DMS 273 (cell line): ENCODE results near the gene NOL12.
"Not testable (repeated sequence)": the region's sequence is repeated elsewhere in the genome, so short reads cannot be mapped to it uniquely, and the experiment has no call there.

ENCODE experiments used
- DNase-seq: peaks from one replicate; lab custom pipeline; 2025; ENCODE audit not compliant: unreplicated experiment; lab: John Stamatoyannopoulos, UW

The NOL12 gene

DNA sequence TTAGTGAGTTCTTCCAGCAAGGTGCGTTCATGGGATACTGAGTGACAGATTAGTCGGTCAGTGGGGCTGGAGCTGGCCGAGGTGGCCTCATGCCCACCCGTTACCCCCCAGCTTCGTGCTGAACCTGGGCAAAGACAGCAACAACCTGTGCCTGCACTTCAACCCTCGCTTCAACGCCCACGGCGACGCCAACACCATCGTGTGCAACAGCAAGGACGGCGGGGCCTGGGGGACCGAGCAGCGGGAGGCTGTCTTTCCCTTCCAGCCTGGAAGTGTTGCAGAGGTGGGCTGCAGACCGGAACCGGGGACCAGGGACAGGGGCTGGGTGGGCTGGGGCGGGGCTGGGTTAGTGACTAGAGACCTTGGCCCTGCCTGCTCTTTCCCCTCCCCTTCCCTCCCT is 7.8 kb upstream of the NOL12 start:
- no peak for DNase-seq

DNA sequence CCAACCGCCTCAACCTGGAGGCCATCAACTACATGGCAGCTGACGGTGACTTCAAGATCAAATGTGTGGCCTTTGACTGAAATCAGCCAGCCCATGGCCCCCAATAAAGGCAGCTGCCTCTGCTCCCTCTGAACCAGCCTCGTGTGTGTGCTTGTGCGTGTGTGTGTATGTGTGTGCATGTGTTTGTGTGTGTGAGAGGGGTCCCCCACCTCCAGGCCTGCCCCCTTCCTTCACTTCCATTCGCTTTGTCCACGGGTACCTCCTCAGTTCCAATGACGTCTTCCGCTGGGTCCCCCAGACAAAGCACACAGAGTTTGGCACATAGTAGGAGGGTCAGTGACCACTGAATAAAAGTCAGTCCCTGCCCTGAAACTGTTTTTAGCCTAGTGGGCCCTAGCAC is 6.5 kb upstream of the NOL12 start:
- no peak for DNase-seq

DNA sequence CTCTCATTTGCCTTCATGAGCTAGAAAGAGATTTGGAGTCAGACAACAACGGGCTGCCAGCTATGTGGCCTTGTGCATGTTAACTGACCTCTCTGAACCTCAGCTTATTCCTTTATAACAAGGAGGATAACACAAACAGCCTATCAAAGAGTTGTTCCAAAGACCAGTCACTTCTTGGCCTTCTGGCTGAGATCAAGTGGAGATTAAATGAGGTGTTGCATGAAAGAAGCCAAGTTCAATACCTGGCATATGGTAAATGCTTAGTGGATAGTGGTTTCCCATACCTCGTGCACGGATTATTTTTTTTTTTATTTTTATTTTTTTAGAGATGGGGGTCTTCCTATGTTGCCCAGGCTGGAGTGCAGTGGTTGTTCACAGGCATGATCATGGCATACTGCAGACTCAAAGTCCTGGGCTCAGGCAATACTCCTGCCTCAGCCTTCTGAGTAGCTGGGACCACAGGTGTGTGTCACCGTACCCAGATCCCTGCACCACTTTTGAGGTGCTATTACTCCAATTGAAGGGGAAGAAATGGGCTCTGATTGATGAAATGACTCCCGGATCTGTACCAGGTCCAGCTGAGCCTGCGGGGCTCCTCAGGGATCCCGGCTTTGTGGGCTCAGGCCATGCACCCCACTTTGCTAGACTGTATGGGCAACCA is 5.8 kb upstream of the NOL12 start:
- no peak for DNase-seq

DNA sequence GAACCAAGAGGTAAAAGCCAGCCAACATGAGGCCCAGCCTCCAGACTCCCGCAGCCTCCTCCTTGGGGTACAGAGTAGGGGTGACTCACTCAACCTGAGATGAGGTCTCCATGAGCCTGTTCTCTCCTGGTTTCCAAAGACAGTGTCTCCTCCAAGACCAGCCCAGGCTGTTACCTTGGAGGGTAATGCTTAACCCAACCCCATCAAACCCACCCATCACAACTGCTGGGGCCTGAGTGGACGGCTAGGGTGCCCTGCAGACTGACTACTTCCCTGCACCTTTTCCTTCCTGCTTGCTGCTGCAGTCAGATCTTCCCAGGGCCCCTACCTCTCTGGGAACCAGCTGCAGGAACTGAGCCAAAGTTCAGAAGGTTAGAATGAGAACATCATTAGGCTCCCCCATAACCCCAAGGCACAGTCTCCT is 5.1 kb upstream of the NOL12 start:
- DNase-seq = no peak

DNA sequence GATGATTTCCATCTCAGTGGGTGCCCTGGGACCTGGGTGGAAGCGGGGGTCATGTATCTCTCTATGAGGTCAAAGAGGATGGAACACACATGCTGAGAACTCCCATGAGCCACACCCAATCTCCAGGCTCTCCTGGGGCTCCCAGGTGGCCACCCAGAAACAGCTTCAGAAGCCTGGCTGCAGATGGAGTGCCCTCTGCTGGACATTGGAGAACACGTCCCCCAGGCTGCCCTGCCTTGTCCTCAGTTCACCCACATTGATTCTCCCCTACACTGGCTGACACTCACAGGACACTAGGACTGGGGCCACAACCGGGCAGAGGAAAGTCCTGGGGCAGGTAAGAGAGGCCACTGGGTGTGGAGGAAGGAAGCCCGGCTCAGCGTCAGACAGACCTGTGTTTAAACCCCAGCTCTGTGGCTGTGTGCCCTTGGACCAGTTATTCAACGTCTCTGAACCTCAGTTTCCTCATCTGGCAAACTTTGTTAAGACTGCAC is 4.5 kb upstream of the NOL12 start:
- peak; percentile 80 for DNase-seq

DNA sequence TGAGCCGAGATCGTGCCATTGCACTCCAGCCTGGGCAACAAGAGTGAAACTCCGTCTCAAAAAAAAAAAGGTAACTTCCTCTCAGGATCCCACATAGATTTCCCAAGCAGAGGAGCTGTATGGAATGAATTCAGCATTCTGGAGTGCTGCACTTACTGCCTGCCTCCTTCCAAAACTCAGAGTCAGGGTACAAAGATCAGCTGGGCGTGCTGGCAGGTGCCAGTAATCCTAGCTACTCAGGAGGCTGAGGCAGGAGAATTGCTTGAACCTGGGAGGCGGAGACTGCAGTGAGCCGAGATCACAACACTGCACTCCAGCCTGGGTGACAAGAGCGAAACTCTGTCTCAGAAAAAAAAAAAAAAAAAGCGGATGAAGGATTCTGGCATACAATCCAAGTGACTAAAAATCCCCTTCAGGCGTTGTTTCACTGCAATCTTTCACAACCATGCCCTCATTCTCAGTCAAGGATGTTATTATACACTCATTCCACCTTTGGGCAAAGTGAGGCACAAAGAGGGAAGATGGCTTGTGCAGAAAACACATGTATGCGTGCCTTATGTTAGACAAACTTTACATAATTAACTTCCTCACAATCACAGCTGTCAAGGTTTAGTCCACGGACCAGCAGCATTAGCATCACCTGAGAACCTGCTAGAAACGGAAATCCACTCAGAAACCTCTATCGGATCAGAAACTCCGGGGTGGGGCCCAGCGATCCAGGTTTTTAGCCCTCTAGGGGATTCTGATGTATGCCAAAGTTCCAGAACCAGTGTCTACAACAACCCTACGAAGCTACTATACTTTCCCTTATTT is 1.1 kb upstream of the NOL12 start:
- no peak for DNase-seq

DNA sequence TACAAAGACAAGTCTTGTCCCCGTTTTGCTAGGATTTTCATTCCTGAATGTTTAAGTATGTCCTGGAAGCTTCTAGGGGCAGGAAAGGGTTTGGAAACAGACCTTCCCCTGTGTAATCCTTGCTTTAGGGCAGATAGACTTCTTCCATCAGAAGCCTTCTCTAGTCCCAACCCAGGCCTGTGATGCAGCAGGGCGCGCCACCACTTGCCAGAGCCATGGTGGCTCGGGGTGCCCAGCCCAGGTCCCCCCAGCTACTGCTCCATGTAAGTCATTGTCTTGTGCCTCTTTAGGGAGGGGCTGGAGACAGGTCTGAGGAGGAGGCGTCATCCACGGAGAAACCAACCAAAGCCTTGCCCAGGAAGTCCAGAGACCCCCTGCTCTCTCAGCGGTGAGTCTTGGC is 4.3 kb downstream of the NOL12 start:
- no peak for DNase-seq

DNA sequence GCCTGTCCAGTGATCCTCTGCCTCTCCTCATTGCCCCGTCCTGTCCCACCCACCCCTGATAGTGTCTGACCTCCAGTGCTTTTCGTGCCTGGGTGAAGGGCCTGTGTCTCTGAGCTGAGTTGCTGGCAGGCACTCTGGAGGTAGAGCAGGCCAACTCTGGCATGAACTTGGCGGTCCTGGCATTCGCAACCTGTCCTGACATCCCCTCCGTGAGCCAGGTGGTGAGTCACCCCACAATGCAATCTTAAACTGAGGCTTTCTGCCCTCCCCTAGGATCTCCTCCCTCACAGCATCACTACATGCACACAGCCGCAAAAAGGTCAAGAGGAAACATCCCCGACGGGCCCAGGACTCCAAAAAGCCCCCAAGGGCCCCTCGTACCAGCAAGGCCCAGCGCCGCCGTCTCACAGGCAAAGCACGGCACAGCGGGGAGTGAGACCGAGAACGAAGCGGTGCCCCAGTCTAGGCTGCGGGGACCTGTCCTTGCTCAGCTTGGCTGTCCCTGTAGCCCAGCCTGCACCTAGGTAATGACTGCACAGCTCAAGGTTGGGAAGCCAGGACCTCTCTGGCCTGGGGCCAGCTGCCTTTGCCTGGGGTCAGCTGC is 4.9 kb downstream of the NOL12 start:
- no peak for DNase-seq

DNA sequence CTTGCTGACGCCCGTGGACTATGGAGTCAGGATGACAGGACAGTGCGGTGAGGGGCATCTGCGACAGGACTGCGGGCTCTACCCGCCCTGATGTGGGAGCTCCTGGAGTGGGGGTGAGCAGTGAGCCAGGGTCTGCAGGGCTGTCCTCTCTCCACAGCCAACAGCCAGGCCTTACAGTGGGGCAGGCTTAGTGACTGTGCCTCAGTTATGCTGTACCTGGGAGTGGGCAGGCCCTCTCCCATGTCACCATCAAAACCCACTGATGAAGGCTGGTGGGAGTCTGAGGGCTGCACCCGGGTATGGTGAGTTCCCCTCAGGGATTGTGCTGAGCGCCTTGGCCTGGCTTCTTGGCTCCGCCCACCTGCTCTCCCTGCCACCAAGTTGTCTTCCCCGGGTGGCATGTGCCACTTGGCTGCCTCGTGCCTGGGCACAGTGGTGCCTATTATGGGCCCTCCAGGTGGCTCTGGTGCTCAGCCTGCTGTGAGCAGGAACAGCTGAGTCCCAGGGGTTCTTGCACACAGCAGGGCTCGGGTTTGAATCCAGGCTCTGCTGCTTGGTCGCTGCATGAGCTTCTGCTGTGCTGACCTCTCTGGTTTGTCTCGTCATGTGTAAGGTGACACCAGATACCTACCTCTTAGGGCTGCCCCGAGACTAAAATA is 6.6 kb downstream of the NOL12 start:
- DNase-seq = no peak

DNA sequence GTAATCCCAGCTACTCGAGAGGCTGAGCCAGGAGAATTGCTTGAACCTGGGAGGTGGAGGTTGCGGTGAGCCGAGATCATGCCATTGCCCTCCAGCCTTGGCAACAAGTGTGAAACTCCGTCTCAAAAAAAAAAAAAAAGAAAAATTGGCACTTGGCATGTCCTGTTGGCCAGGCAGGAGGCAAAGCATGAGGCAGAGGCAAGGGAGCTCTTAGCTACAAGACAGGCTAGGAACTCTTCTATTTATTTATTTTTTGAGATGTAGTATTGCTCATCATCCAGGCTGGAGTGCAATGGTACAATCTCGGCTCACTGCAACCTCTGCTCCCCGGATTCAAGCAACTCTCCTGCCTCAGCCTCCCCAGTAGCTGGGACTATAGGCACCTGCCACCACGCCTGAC is 8.0 kb downstream of the NOL12 start:
- not testable (repeated sequence) for DNase-seq

DNA sequence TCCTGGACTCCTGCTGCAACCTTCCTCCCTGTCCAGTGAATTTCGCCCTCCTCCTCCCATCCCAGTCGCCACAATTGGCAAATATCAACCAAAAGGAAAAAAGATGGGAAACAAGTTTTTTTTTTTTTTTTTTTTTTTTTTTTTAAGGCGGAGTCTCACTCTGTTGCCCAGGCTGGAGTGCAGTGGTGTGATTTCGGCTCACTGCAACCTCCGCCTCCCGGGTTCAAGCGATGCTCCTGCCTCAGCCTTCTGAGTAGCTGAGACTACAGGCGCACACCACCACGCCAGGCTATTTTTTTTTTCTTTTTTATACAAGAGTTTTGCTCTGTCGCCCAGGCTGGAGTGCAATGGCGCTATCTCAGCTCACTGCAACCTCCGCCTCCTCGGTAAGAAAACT is 10.1 kb downstream of the NOL12 start:
- DNase-seq = not testable (repeated sequence)

DNA sequence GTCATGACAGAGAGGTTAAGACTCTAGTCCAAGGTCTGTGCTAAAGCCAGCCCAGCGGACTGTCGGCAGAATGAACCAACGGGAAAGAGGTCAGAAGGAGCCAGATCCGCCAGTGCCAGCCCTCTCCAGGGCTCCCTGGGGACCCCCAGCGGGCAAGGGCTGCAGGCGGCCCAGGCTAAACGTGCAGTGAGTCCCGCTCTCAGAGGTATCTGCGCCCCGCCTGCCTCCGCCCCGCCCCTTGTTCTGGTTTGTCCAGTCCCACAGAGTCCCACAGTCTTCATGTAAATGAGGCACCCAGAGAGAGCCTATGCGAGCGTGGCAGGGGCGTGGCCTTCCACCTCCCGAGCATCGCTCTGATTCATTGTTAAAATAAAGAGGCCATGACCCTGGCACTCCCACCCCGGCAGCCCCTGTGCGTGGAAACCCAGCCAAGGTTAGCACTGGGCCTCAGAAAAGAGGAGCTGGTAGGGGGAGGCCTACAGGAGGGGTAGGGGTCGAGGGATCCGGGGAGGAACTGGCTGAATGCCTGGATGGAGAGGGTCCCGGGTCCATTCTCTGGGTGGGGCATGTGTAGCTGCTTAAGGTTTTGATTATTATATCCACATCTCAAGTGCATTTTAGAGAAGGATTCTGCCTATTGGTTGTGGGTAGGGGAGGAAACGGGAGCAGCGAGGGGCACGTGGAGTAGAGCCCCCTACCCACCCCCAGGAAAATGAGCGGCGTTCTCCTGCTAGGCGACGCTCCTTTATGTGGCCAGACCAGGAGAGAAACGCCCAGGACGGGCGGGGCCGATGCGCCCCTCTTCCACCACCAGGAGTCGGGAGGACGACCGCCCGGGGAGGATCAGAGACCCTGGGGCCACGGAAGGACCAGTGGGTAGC is 10.8 kb downstream of the NOL12 start, which contains the start of gene TRIOBP:
Gene TRIOBP (plus strand): TSS at position 392 of the 881 bp plus-strand sequence. CDS start 4,318 bp downstream, outside the sequence.
- peak; percentile 97 for DNase-seq

DNA sequence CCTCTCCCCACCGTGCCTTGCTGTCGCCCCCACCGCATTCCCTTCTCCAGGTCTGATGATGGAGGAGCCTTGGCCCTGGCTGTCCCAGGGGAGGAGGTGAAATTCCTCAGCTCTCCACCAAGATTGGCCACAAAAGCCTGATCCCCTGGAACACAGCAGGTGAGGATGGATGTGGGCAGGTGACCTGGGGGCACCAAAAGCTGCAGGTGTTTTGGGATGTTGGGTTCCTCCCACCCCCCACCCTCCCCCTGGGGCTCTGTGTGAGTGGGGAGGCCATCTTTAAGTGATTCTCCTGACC is 11.3 kb downstream of the NOL12 start:
- no peak for DNase-seq

DNA sequence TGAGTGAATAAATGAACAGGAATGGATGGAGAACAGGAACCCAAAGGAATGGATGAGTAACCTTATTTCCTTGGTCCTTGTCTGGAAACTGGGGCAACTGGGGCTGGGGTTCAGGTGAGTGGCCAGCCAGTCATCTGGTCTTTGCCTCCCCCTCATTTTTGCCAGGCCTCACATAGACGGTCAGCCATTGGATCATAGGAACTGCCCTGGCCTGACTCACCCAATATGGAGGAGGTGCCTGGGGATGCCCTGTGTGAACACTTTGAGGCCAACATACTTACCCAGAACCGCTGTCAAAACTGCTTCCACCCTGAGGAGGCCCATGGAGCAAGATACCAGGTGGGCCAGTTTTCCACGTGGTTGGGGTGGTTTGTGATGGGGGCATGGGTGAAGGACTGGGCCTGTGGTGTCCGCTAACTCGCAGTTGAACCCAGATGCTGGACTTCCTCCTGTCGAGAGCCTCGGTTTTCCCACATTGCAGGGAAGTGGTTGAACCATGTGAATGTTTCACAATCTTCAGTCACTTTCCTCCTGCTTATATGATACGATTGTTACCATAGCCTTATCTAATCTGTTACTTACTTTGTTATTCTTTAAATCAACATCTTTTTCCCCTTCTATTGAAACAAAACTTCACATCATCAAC is 15.1 kb downstream of the NOL12 start:
- no peak for DNase-seq

DNA sequence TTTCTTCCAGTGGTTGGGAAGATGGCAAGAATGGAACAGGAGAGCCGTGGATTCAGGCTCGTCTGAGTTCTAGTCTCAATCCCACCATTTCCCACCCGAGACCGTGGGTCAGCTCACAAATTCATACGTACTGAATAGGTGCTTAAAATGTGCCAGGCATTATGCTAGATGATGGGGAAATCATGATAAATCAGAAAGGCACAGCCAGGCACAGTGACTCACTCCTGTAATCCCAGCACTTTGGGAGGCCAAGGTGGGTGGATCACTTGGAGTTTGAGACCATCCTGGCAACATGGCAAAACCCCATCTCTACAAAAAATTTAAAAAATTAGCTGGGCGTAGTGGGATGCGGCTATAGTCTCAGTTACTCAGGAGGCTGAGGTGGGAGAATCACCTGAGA is 17.8 kb downstream of the NOL12 start:
- DNase-seq = no peak

DNA sequence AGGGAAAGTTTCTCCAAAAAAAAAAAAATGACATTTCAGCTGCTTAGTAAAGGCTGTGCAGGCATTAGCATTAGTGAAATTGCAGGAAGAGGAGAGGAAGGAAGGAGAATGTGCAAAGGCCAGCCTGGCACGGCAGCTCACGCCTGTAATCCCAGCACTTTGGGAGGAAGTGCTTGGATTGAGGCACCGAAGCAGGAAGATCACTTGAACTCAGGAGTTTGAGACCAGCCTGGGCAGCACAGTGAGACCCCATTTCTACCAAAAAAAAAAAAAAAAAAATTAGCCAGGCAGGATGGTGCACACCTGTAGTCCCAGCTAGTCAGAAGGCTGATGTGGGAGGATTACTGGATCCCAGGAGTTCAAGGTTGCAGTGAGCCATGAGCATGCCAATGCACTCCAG is 18.5 kb downstream of the NOL12 start:
- no peak for DNase-seq

DNA sequence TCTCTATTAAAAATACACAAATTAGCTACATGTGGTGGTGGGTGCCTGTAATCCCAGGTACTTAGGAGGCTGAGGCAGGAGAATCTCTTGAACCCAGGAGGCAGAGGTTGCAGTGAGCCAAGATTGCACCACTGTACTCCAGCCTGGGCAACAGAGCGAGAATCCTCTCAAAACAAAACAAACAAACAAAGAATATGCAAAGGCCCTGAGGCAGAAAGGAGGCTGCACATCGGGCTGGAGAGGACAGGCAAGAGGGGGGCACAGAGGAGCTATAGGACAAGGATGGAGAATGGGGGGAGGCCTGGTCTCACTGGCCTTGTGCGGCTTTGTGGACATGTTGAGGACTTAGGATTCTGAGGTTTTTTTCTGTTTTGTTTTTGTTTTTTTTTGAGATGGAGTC is 19.1 kb downstream of the NOL12 start:
- no peak for DNase-seq

DNA sequence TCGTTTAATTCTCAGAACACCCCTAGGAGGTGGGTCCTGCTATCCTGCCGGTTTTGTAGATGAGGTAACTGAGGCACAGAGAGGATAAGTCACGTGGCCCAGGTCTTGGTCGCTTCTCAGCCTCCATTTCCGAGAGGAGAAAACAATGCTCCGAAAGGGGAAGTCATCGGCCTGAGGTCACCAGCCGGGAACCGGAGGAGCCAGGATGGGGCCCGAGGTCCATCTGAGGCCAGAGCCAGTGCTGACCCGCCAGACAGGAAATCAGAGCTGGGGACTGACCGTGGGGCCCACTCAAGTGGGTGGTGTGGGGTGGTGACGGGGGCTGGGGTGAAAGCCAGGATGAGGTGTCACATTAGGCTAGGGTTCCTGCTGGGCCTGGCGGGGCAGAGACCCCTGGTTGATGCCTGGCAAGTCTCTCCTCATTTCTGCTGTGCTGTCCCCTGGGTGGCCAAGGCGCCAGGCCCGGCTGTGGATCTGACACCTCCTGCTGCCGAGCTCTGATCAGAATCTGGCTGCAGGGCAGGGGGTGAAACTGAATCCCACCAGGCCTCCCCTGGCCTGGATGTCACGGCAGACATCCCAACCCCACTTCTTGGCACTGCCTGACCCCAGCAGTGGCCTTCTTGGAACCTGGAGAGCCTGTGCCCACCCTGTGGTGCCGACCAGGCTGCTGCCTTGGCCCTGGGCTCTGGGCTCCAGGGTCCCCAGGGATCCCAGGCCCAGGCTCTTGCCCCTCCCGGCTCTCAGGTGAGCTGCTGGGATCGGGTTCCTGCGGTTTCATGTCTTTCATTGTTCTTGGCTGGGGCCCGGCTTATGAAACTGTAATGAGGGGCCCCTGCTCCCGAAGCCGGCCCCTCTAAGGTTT is 22.7 kb downstream of the NOL12 start:
- no peak for DNase-seq

DNA sequence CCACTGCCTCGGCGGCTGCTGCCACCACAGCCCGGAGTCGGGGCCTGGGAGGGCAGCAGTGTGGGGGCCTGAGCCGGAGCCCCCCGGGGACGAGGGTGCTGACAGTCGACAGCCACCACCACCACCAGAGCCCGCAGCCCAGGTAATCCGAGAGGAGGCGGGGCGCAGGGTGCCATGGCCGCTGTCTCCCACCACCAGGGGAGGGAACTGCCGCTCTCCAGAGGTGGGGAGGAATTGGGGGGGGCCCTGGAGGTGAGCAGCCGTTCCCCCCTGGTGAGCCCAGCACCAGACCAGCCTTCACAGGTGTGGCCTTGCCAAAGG is 23.3 kb downstream of the NOL12 start:
- DNase-seq = no peak
